ENCODE data around the gene CFAP58.

GRCh38 chr10:104317726-104318299, 35.8 kb upstream of the CFAP58 start:
- TF ChIP-seq CTCF (IDR thresholded peaks at IDR 0.05) (no peak), EP300 (IDR thresholded peaks at IDR 0.05) (no peak)
